Measurements from ENCODE around the gene LRRC8E. TPM values are rescaled to one million over a fixed set of nuclear protein-coding genes. Genes with fewer than 3 reads are reported as not detected.

LRRC8E gene
- total and polyA plus RNA-seq, 10 of the 15 experiments (the other 5 are each of a cell fraction or from before 2014, with no cell fraction given), result 0.04 to 0.32 (median 0.25) TPM; not detected in 7

GRCh38 chr19:7926727-7927604 is 38.7 kb downstream of the LRRC8E start:
- FAIRE-seq (no peak), ATAC-seq (no peak), DNase-seq (ENCODE audit: low read depth, low spot score) (no peak)
- Histone ChIP-seq H3K4me3 (no peak overlapping the region), H4K20me1 (ENCODE audit: control insufficient read depth, insufficient read depth) (no peaks in the 10 kb centered on the region; the same call in 1 of the 2 replicates), H3K9ac (ENCODE audit: control insufficient read depth, insufficient read depth, low read length) (no peak overlapping the region), H3K27me3 (replicated peaks in 1 of 2; ENCODE audit: control insufficient read depth in 2 of 2, insufficient read depth in 2 of 2, low read length in 1 of 2) (no peaks in the 10 kb centered on the region), H3K27ac (ENCODE audit: control insufficient read depth, insufficient read depth) (no peak overlapping the region), H3K79me2 (ENCODE audit: control insufficient read depth, insufficient read depth, low read length) (no peaks in the 10 kb centered on the region), H3K36me3 (ENCODE audit: control insufficient read depth in 2 of 2, insufficient read depth in 2 of 2, low read length in 1 of 2) (peaks cover 7 to 15% of the 10 kb centered on the region in 2 experiments; a peak in 3 of 4 replicates), H2AFZ (ENCODE audit: control insufficient read depth, low read depth, low read length) (no peak overlapping the region), H3K4me2 (ENCODE audit: control insufficient read depth, insufficient read depth) (no peak overlapping the region), H3K4me1 (ENCODE audit: control insufficient read depth, insufficient read depth, low read length) (no peaks in the 10 kb centered on the region; the same call in 1 of the 2 replicates), H3K9me3 (replicated peaks; ENCODE audit: control insufficient read depth, insufficient read depth, low read length) (no peaks in the 10 kb centered on the region)
- SMC1A ChIA-PET (ENCODE audit: uncharacterized antibody, unreplicated experiment), result no interaction called here
- WGBS (ENCODE audit: insufficient coverage, insufficient replicate concordance, low lambda C conversion rate, missing lambda C conversion rate), result 86% methylated on average over 31 of the region's 32 CpGs
- in situ Hi-C loops (cut with MboI) (no loop called here), intact Hi-C loops (cut with micrococcal nuclease; ENCODE audit: unreplicated experiment) (no loop called here)
- RAD21 ChIA-PET (ENCODE audit: unreplicated experiment), result no interaction called here
- CTCF ChIA-PET, result interaction anchor here (0.5 to 1.9 kb wide), 2 partner anchors 17 to 231 kb away, joined by 4 to 8 read pairs; no protein-coding TSS in a partner anchor
- POLR2A ChIA-PET, result interaction anchor here (0.6 kb wide), 1 partner anchor 55 kb away, joined by 3 read pairs; no protein-coding TSS in a partner anchor
- BruUV-seq (replicated peaks), result no TSS peak
- no peak for TF ChIP-seq ZBED1 (IDR thresholded peaks at IDR 0.05; ENCODE audit: borderline replicate concordance)
- TF ChIP-seq RUNX3 (IDR thresholded peaks at IDR 0.05; ENCODE audit: low read length), result no peak
- TF ChIP-seq RBBP5 (conservative IDR thresholded peaks at IDR 0.05), result no peak
- TF ChIP-seq ZBTB4 (CRISPR knock-in tag; IDR thresholded peaks at IDR 0.05), result no peak
